ENCODE data around the gene MCF2L. TPM values are rescaled to one million over a fixed set of nuclear protein-coding genes. Genes with fewer than 3 reads are reported as not detected.

MCF2L gene
- total and polyA plus RNA-seq, 2 experiments from 2014 or later: 4.8 to 25.6 TPM

- H3K79me2 ChIP-seq (replicated peaks; ENCODE audit: insufficient read depth): no peaks in the 10 kb centered on the region
- Mint-ChIP-seq H3K4me1 (peaks cover 17% of the 10 kb centered on the region), H3K27me3 (ENCODE audit: insufficient read depth, low read depth, poor library complexity) (peaks cover 15% of the 10 kb centered on the region), H3K9me3 (no peaks in the 10 kb centered on the region), H3K27ac (no peak overlapping the region), H3K36me3 (ENCODE audit: low read depth) (no peaks in the 10 kb centered on the region; the same call in 2 of the 3 replicates), H3K4me3 (no peak overlapping the region)
- H3K9me2 ChIP-seq (ENCODE audit: insufficient read depth): no peaks in the 10 kb centered on the region
- no peaks in the 10 kb centered on the region for H3F3A ChIP-seq (replicated peaks; ENCODE audit: low read depth)
- H3K4me3 ChIP-seq: no peak overlapping the region
- no peak overlapping the region for H3K27ac ChIP-seq (ENCODE audit: low read depth)
- ATAC-seq (no peak), DNase-seq (ENCODE audit: low spot score) (no peak)
- no peak overlapping the region for H2AFZ ChIP-seq
- H3K36me3 ChIP-seq (ENCODE audit: insufficient read depth): no peaks in the 10 kb centered on the region
- no peak overlapping the region for H3K4me2 ChIP-seq
- H4K20me1 ChIP-seq (replicated peaks; ENCODE audit: insufficient read depth): no peaks in the 10 kb centered on the region
- no peaks in the 10 kb centered on the region for H3K4me1 ChIP-seq (ENCODE audit: insufficient read depth)
- no peaks in the 10 kb centered on the region for H3K27me3 ChIP-seq (ENCODE audit: insufficient read depth)
- TF ChIP-seq, protein P1, sequence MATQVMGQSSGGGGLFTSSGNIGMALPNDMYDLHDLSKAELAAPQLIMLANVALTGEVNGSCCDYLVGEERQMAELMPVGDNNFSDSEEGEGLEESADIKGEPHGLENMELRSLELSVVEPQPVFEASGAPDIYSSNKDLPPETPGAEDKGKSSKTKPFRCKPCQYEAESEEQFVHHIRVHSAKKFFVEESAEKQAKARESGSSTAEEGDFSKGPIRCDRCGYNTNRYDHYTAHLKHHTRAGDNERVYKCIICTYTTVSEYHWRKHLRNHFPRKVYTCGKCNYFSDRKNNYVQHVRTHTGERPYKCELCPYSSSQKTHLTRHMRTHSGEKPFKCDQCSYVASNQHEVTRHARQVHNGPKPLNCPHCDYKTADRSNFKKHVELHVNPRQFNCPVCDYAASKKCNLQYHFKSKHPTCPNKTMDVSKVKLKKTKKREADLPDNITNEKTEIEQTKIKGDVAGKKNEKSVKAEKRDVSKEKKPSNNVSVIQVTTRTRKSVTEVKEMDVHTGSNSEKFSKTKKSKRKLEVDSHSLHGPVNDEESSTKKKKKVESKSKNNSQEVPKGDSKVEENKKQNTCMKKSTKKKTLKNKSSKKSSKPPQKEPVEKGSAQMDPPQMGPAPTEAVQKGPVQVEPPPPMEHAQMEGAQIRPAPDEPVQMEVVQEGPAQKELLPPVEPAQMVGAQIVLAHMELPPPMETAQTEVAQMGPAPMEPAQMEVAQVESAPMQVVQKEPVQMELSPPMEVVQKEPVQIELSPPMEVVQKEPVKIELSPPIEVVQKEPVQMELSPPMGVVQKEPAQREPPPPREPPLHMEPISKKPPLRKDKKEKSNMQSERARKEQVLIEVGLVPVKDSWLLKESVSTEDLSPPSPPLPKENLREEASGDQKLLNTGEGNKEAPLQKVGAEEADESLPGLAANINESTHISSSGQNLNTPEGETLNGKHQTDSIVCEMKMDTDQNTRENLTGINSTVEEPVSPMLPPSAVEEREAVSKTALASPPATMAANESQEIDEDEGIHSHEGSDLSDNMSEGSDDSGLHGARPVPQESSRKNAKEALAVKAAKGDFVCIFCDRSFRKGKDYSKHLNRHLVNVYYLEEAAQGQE (IDR thresholded peaks at IDR 0.05; ENCODE audit: unreplicated experiment): no peak
- TF ChIP-seq EZH2phosphoT487 (IDR thresholded peaks at IDR 0.05; ENCODE audit: unreplicated experiment): no peak
- no peak for TF ChIP-seq ZNF331 (CRISPR knock-in tag; IDR thresholded peaks at IDR 0.05; ENCODE audit: low read depth)
- no peak for TF ChIP-seq JUNB (IDR thresholded peaks at IDR 0.05; ENCODE audit: unreplicated experiment)
- TF ChIP-seq STAT1 (IDR thresholded peaks at IDR 0.05; ENCODE audit: unreplicated experiment): no peak
- TF ChIP-seq NANOG (IDR thresholded peaks at IDR 0.05; ENCODE audit: borderline replicate concordance): no peak
- no peak for TF ChIP-seq EZH2 (IDR thresholded peaks at IDR 0.05; ENCODE audit: low read depth, unreplicated experiment)
These were observed 157.5 kb downstream of the MCF2L start for GRCh38 chr13:113126265-113127150.

- Mint-ChIP-seq H3K27me3 (ENCODE audit: insufficient read depth, low read depth, poor library complexity) (peaks cover 8% of the 10 kb centered on the region), H3K27ac (peak overlapping the region; percentile 82; the same call in 1 of the 2 replicates), H3K36me3 (ENCODE audit: low read depth) (no peaks in the 10 kb centered on the region), H3K4me3 (no peak overlapping the region), H3K9me3 (no peaks in the 10 kb centered on the region), H3K4me1 (peaks cover 5% of the 10 kb centered on the region)
- no peaks in the 10 kb centered on the region for H3K36me3 ChIP-seq (ENCODE audit: insufficient read depth)
- no peaks in the 10 kb centered on the region for H3K79me2 ChIP-seq (replicated peaks; ENCODE audit: insufficient read depth)
- DNase-seq (ENCODE audit: low spot score): peak; percentile 47
- H4K20me1 ChIP-seq (replicated peaks; ENCODE audit: insufficient read depth): no peaks in the 10 kb centered on the region
- no peaks in the 10 kb centered on the region for H3K9me2 ChIP-seq (ENCODE audit: insufficient read depth)
- H3K27ac ChIP-seq (ENCODE audit: low read depth): no peak overlapping the region
- H3K27me3 ChIP-seq (ENCODE audit: insufficient read depth): no peaks in the 10 kb centered on the region
- H3F3A ChIP-seq (replicated peaks; ENCODE audit: low read depth): no peaks in the 10 kb centered on the region
- peak overlapping the region; percentile 90; the same call in 1 of the 2 replicates for H2AFZ ChIP-seq
- 0 out of 2 replicates have a peak overlapping the region, but pooled peaks have one; percentile 23 for H3K4me2 ChIP-seq
- no peak overlapping the region for H3K4me3 ChIP-seq
- ATAC-seq: peak; percentile 84
- H3K4me1 ChIP-seq (ENCODE audit: insufficient read depth): no peaks in the 10 kb centered on the region
- TF ChIP-seq ZNF331 (CRISPR knock-in tag; IDR thresholded peaks at IDR 0.05; ENCODE audit: low read depth) (no peak), ETS1 (IDR thresholded peaks at IDR 0.05) (no peak)
- TF ChIP-seq, protein P2, sequence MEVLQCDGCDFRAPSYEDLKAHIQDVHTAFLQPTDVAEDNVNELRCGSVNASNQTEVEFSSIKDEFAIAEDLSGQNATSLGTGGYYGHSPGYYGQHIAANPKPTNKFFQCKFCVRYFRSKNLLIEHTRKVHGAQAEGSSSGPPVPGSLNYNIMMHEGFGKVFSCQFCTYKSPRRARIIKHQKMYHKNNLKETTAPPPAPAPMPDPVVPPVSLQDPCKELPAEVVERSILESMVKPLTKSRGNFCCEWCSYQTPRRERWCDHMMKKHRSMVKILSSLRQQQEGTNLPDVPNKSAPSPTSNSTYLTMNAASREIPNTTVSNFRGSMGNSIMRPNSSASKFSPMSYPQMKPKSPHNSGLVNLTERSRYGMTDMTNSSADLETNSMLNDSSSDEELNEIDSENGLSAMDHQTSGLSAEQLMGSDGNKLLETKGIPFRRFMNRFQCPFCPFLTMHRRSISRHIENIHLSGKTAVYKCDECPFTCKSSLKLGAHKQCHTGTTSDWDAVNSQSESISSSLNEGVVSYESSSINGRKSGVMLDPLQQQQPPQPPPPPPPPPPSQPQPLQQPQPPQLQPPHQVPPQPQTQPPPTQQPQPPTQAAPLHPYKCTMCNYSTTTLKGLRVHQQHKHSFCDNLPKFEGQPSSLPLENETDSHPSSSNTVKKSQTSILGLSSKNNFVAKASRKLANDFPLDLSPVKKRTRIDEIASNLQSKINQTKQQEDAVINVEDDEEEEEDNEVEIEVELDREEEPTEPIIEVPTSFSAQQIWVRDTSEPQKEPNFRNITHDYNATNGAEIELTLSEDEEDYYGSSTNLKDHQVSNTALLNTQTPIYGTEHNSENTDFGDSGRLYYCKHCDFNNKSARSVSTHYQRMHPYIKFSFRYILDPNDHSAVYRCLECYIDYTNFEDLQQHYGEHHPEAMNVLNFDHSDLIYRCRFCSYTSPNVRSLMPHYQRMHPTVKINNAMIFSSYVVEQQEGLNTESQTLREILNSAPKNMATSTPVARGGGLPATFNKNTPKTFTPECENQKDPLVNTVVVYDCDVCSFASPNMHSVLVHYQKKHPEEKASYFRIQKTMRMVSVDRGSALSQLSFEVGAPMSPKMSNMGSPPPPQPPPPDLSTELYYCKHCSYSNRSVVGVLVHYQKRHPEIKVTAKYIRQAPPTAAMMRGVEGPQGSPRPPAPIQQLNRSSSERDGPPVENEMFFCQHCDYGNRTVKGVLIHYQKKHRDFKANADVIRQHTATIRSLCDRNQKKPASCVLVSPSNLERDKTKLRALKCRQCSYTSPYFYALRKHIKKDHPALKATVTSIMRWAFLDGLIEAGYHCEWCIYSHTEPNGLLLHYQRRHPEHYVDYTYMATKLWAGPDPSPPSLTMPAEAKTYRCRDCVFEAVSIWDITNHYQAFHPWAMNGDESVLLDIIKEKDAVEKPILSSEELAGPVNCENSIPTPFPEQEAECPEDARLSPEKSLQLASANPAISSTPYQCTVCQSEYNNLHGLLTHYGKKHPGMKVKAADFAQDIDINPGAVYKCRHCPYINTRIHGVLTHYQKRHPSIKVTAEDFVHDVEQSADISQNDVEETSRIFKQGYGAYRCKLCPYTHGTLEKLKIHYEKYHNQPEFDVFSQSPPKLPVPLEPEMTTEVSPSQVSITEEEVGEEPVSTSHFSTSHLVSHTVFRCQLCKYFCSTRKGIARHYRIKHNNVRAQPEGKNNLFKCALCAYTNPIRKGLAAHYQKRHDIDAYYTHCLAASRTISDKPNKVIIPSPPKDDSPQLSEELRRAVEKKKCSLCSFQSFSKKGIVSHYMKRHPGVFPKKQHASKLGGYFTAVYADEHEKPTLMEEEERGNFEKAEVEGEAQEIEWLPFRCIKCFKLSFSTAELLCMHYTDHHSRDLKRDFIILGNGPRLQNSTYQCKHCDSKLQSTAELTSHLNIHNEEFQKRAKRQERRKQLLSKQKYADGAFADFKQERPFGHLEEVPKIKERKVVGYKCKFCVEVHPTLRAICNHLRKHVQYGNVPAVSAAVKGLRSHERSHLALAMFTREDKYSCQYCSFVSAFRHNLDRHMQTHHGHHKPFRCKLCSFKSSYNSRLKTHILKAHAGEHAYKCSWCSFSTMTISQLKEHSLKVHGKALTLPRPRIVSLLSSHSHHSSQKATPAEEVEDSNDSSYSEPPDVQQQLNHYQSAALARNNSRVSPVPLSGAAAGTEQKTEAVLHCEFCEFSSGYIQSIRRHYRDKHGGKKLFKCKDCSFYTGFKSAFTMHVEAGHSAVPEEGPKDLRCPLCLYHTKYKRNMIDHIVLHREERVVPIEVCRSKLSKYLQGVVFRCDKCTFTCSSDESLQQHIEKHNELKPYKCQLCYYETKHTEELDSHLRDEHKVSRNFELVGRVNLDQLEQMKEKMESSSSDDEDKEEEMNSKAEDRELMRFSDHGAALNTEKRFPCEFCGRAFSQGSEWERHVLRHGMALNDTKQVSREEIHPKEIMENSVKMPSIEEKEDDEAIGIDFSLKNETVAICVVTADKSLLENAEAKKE (CRISPR knock-in tag; IDR thresholded peaks at IDR 0.05): no peak
These were observed 160.5 kb downstream of the MCF2L start for GRCh38 chr13:113129480-113129879.
